ENCODE results near the gene DDX10. TPM values are rescaled to one million over a fixed set of nuclear protein-coding genes. Genes with fewer than 3 reads are reported as not detected.

The DDX10 gene
- total RNA-seq, 1 experiment from 2014 or later, result 48.3 TPM

DNA sequence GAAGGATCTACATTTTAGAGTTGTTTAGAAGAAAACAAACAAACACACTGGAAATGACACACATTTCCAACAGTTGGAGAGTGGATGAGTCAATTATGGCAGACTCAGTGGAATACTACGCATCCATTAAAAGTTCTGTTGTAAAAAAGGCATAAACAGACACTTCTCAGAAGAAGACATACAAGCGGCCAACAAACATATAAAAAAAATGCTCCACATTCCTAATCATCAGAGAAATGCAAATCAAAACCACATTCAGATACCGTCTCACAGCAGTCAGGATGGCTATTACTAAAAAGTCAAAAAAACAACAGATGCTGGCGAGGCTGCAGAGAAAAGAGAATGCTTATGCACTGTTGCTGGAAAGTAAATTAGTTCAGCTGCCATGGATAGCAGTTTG, 298.2 kb downstream of the DDX10 start:
- no peak overlapping the region for H2BK20ac ChIP-seq (ENCODE audit: low read depth, low read length, poor library complexity, severe bottlenecking)
- no CpG with 5 or more reads among the region's 4 CpGs for WGBS (ENCODE audit: extremely low coverage, insufficient read length, low lambda C conversion rate)
- no peak overlapping the region for H3K4me2 ChIP-seq (ENCODE audit: insufficient read depth, insufficient read length, low read length)
- no peaks in the 10 kb centered on the region for H3K79me1 ChIP-seq (ENCODE audit: insufficient read depth, low read depth, low read length, poor library complexity, severe bottlenecking)
- no peak overlapping the region for H3T11ph ChIP-seq (ENCODE audit: low read length)
- H3K9me3 ChIP-seq (ENCODE audit: control insufficient read depth, low read depth, low read length), result no peaks in the 10 kb centered on the region
- H3K14ac ChIP-seq (ENCODE audit: insufficient read depth, low read length), result no peak overlapping the region
- H4K20me1 ChIP-seq (ENCODE audit: control insufficient read depth, insufficient read depth, insufficient read length), result no peaks in the 10 kb centered on the region
- 0 out of 2 replicates have a peak, but pooled peaks cover 2% of the 10 kb centered on the region for H3K27me3 ChIP-seq (ENCODE audit: insufficient read depth, low read length)
- peaks cover 15% of the 10 kb centered on the region for H3K4me1 ChIP-seq (ENCODE audit: insufficient read depth, low read length)
- DNase-seq, result no peak
- H2BK12ac ChIP-seq (ENCODE audit: insufficient read length, low read depth, low read length), result no peak overlapping the region
- H2AFZ ChIP-seq (ENCODE audit: low read length), result no peak overlapping the region
- no peak overlapping the region for H2AK5ac ChIP-seq (ENCODE audit: insufficient read length, low read length)
- H3K23me2 ChIP-seq (ENCODE audit: insufficient read length, low read depth, low read length, poor library complexity, severe bottlenecking), result no peaks in the 10 kb centered on the region
- no peak overlapping the region for H2BK15ac ChIP-seq (ENCODE audit: low read depth, low read length)
- TF ChIP-seq, protein P1, sequence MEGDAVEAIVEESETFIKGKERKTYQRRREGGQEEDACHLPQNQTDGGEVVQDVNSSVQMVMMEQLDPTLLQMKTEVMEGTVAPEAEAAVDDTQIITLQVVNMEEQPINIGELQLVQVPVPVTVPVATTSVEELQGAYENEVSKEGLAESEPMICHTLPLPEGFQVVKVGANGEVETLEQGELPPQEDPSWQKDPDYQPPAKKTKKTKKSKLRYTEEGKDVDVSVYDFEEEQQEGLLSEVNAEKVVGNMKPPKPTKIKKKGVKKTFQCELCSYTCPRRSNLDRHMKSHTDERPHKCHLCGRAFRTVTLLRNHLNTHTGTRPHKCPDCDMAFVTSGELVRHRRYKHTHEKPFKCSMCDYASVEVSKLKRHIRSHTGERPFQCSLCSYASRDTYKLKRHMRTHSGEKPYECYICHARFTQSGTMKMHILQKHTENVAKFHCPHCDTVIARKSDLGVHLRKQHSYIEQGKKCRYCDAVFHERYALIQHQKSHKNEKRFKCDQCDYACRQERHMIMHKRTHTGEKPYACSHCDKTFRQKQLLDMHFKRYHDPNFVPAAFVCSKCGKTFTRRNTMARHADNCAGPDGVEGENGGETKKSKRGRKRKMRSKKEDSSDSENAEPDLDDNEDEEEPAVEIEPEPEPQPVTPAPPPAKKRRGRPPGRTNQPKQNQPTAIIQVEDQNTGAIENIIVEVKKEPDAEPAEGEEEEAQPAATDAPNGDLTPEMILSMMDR (conservative IDR thresholded peaks at IDR 0.05), result no peak
- no peak overlapping the region for H3K27ac ChIP-seq (ENCODE audit: insufficient read length, low read depth, low read length)
- Mint-ChIP-seq H3K27me3 (ENCODE audit: low read depth) (no peaks in the 10 kb centered on the region), H3K9me3 (no peaks in the 10 kb centered on the region; a peak in 1 of 5 replicates), H3K4me1 (peaks cover 40 to 58% of the 10 kb centered on the region in 2 experiments), H3K36me3 (ENCODE audit: insufficient read depth in 1 of 3, low read depth in 3 of 3) (no peaks in the 10 kb centered on the region), H3K27ac (no peak overlapping the region), H3K4me3 (no peak overlapping the region)
- no peak overlapping the region for H3K23ac ChIP-seq (ENCODE audit: insufficient read length, low read depth, low read length)
- H3K56ac ChIP-seq (ENCODE audit: insufficient read length, low read depth, low read length), result no peak overlapping the region
- H4K5ac ChIP-seq (ENCODE audit: insufficient read length, low read depth, low read length), result no peak overlapping the region
- H4K91ac ChIP-seq (ENCODE audit: insufficient read length, low read depth, low read length), result no peak overlapping the region
- no peak overlapping the region for H2BK5ac ChIP-seq (ENCODE audit: insufficient read length, low read length)
- no peak overlapping the region for H3K9ac ChIP-seq (ENCODE audit: extremely low read depth, insufficient read length, low read length)
- no peaks in the 10 kb centered on the region for H3K79me2 ChIP-seq (ENCODE audit: insufficient read depth, low read length)
- H3K18ac ChIP-seq (ENCODE audit: insufficient read length, low read depth, low read length), result no peak overlapping the region
- H2BK120ac ChIP-seq (ENCODE audit: low read depth, low read length, poor library complexity, severe bottlenecking), result no peak overlapping the region
- H3K4ac ChIP-seq (ENCODE audit: low read depth, low read length), result no peak overlapping the region
- no peak overlapping the region for H4K8ac ChIP-seq (replicated peaks; ENCODE audit: insufficient read length, low read depth, low read length)
